ENCODE measurements around the gene RTP4.

GRCh38 chr3:187328691-187329090, 39.5 kb upstream of the RTP4 start:
- no peak for TF ChIP-seq CTCF (IDR thresholded peaks at IDR 0.05; ENCODE audit: extremely low read depth in 1 of 2, insufficient read depth in 1 of 2, low read depth in 1 of 2, low read length in 2 of 2)
- no peak for TF ChIP-seq EZH2 (IDR thresholded peaks at IDR 0.05; ENCODE audit: borderline replicate concordance, low read depth, low read length, severe bottlenecking)
- no peak for TF ChIP-seq MYC (IDR thresholded peaks at IDR 0.05; ENCODE audit: low read depth, low read length)
- TF ChIP-seq POLR2A (IDR thresholded peaks at IDR 0.05; ENCODE audit: low read depth, low read length): no peak
- TF ChIP-seq MAX (IDR thresholded peaks at IDR 0.05; ENCODE audit: insufficient read depth, insufficient read length): no peak
